Thoracic aorta (tissue), 2 donors: Measurements from ENCODE around the gene CCS. TPM values are rescaled to one million over a fixed set of nuclear protein-coding genes. Genes with fewer than 3 reads are reported as not detected.

Source experiments
- ATAC-seq: fragments of 150-250 bp; one replicate; pipeline ENCODE4 v1.8.0; 2017; ENCODE audit warnings: low read depth; ENCODE audit not compliant: insufficient number of reproducible peaks, low FRiP score
- DNase-seq: peaks from one replicate; pipeline ENCODE4 v3.0.0-alpha.2; 2020; ENCODE audit warnings: low spot score
- H3K27ac ChIP-seq, 2 donors: fragments of 200-600 bp; sonication (generic); 1 replicate in 1 of 2; 2 replicates in 1 of 2; pipeline ENCODE4 v1.5.1; 2016; ENCODE audit warnings: mild to moderate bottlenecking in 2 of 2, moderate library complexity in 2 of 2
- H3K27me3 ChIP-seq: fragments of 200-600 bp; sonication (generic); replicated peaks from 2 replicates; pipeline ENCODE4 v1.6.0; 2016; ENCODE audit warnings: mild to moderate bottlenecking; ENCODE audit not compliant: insufficient read depth
- H3K36me3 ChIP-seq: fragments of 200-600 bp; sonication (generic); one replicate; pipeline ENCODE4 v1.5.1; 2016
- H3K4me1 ChIP-seq, 2 donors: fragments of 200-600 bp; sonication (generic); 1 replicate in 1 of 2; 2 replicates in 1 of 2; pipeline versions ENCODE4 v1.5.1 to v1.6.0; 2016; ENCODE audit warnings: low read depth in 2 of 2, mild to moderate bottlenecking in 1 of 2; ENCODE audit not compliant: control insufficient read depth in 1 of 2
- H3K4me3 ChIP-seq: fragments of 200-600 bp; sonication (generic); 2 replicates; pipeline ENCODE4 v1.5.1; 2016; ENCODE audit warnings: mild to moderate bottlenecking
- H3K9me3 ChIP-seq: fragments of 200-600 bp; sonication (generic); 2 replicates; pipeline ENCODE4 v1.5.1; 2016
- total RNA-seq, 2 donors: library from RNA; depleted of rRNA; stranded (reverse); fragments of >200 nt; gene quantifications; one replicate each; pipeline versions ENCODE4 v1.1.0 to v1.2.3, GENCODE V29; 2016
- TF ChIP-seq, protein P1 (sequence below): fragments of 200-600 bp; sonication (generic); IDR thresholded peaks from one replicate; pipeline ENCODE4 v1.5.1; 2019; ENCODE audit warnings: antibody characterized with exemption

CCS gene
- total RNA-seq, 2 donors from 2014 or later: 19.9 to 20.8 TPM

- DNase-seq (no peak), ATAC-seq (no peak)
- H3K27ac ChIP-seq: no peak overlapping the region
- no peaks in the 10 kb centered on the region for H3K9me3 ChIP-seq
- no peaks in the 10 kb centered on the region for H3K36me3 ChIP-seq
- peaks cover 4 to 6% of the 10 kb centered on the region in 2 donors for H3K4me1 ChIP-seq
- no peak overlapping the region for H3K4me3 ChIP-seq
- H3K27me3 ChIP-seq: no peaks in the 10 kb centered on the region
- TF ChIP-seq, protein P1, sequence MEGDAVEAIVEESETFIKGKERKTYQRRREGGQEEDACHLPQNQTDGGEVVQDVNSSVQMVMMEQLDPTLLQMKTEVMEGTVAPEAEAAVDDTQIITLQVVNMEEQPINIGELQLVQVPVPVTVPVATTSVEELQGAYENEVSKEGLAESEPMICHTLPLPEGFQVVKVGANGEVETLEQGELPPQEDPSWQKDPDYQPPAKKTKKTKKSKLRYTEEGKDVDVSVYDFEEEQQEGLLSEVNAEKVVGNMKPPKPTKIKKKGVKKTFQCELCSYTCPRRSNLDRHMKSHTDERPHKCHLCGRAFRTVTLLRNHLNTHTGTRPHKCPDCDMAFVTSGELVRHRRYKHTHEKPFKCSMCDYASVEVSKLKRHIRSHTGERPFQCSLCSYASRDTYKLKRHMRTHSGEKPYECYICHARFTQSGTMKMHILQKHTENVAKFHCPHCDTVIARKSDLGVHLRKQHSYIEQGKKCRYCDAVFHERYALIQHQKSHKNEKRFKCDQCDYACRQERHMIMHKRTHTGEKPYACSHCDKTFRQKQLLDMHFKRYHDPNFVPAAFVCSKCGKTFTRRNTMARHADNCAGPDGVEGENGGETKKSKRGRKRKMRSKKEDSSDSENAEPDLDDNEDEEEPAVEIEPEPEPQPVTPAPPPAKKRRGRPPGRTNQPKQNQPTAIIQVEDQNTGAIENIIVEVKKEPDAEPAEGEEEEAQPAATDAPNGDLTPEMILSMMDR: no peak
Measured at GRCh38 chr11:66550887-66551286, 42.1 kb upstream of the CCS start.

GRCh38 chr11:66554602-66555001 lies 38.4 kb upstream of the CCS start:
- ATAC-seq: no peak

DNA sequence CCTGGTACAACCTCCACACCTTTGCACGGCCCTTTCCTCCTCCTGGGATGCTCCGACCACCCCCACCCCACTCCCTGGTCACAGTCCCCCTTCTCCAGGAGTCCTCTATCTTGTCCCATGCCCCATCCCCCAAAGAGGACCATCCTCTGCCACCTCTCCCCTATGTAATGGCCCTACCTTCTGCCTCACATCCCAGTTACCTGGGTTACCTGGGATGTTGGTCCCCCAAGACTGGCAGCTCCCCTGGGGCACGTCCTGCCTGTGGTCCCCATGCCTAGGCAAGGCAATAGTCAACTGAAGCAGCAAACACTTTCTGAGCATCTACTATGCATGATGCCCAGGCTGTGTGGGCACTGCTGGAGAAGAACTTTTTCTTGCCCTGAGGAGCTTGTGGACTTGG lies 37.6 kb upstream of the CCS start:
- Histone ChIP-seq H3K9me3 (no peaks in the 10 kb centered on the region), H3K4me1 (peaks cover 6 to 10% of the 10 kb centered on the region in 2 donors), H3K27ac (no peak overlapping the region), H3K4me3 (no peak overlapping the region), H3K27me3 (no peaks in the 10 kb centered on the region), H3K36me3 (no peaks in the 10 kb centered on the region)
- ATAC-seq (no peak), DNase-seq (no peak)
- TF ChIP-seq, protein P1: no peak

More at GRCh38 chr11:66554602-66555001, 38.4 kb upstream of the CCS start:
- Histone ChIP-seq H3K4me1 (peaks cover 6 to 10% of the 10 kb centered on the region in 2 donors), H3K36me3 (no peaks in the 10 kb centered on the region), H3K9me3 (no peaks in the 10 kb centered on the region), H3K4me3 (no peak overlapping the region), H3K27ac (no peak overlapping the region), H3K27me3 (no peaks in the 10 kb centered on the region)
- DNase-seq: no peak
- TF ChIP-seq, protein P1: no peak

DNA sequence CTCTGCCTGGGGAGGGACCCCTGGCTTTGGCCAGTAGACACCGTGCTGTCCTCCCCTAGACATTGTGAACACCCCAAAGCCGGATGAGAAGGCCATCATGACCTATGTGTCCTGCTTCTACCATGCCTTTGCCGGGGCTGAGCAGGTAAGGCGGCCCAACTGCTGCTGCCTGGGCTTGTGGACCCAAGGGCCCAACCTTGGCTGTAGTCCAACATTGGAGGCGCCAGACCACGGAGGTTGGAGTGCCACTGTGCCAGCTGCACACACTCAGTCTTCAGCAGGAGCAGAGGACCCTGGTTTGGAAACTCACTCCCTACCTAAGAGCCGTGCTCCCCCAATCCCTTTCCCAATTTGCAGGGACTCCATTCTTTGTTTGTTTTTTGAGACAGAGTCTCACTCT lies 36.9 kb upstream of the CCS start:
- H3K36me3 ChIP-seq: no peaks in the 10 kb centered on the region

GRCh38 chr11:66557733-66558326 lies 35.2 kb upstream of the CCS start:
- TF ChIP-seq, protein P1: no peak
- H3K27me3 ChIP-seq: no peaks in the 10 kb centered on the region
- H3K27ac ChIP-seq: no peak overlapping the region
- H3K4me3 ChIP-seq: no peak overlapping the region
- H3K36me3 ChIP-seq: no peaks in the 10 kb centered on the region
- no peak for DNase-seq
- ATAC-seq: no peak
- H3K4me1 ChIP-seq: peaks cover 6 to 10% of the 10 kb centered on the region in 2 donors
- no peaks in the 10 kb centered on the region for H3K9me3 ChIP-seq

More for the DNA sequence above, 36.9 kb upstream of the CCS start:
- Histone ChIP-seq H3K27me3 (no peaks in the 10 kb centered on the region), H3K4me3 (no peak overlapping the region), H3K4me1 (peaks cover 6 to 10% of the 10 kb centered on the region in 2 donors), H3K27ac (no peak overlapping the region), H3K9me3 (no peaks in the 10 kb centered on the region)
- DNase-seq: no peak
- ATAC-seq: no peak
- TF ChIP-seq, protein P1: no peak
